ENCODE data around the gene BCORL1.

The BCORL1 gene

GRCh38 chrX:130015181-130015580, 32.7 kb downstream of the BCORL1 start:
- no peak for DNase-seq

GRCh38 chrX:130018143-130018542, 35.7 kb downstream of the BCORL1 start:
- DNase-seq: no peak

- DNase-seq: no peak
Measured at GRCh38 chrX:130020661-130021324, 38.4 kb downstream of the BCORL1 start.

- DNase-seq: peak; percentile 89 to 90
Measured at GRCh38 chrX:130024127-130024526, 41.7 kb downstream of the BCORL1 start.

GRCh38 chrX:130025256-130025655, 42.8 kb downstream of the BCORL1 start:
- no peak for DNase-seq

GRCh38 chrX:130027569-130027968, 45.1 kb downstream of the BCORL1 start:
- DNase-seq: no peak

GRCh38 chrX:130028196-130028595, 45.8 kb downstream of the BCORL1 start:
- peak; percentile 34 to 59 for DNase-seq

GRCh38 chrX:130030826-130031225, 48.4 kb downstream of the BCORL1 start:
- DNase-seq: no peak

- DNase-seq: no peak
Measured at GRCh38 chrX:130032552-130032951, 50.1 kb downstream of the BCORL1 start.

- DNase-seq: no peak
Measured at GRCh38 chrX:130034178-130034577, 51.7 kb downstream of the BCORL1 start.

- DNase-seq: no peak
Measured at GRCh38 chrX:130039847-130040246, 57.4 kb downstream of the BCORL1 start.

GRCh38 chrX:130047416-130047815, 65.0 kb downstream of the BCORL1 start:
- DNase-seq: no peak

- DNase-seq: no peak
Measured at GRCh38 chrX:130048686-130049222, 66.3 kb downstream of the BCORL1 start.

- DNase-seq: no peak
Measured at GRCh38 chrX:130049821-130050220, 67.4 kb downstream of the BCORL1 start.

- DNase-seq: no peak
Measured at GRCh38 chrX:130051176-130051845, 68.9 kb downstream of the BCORL1 start.

- no peak for DNase-seq
Measured at GRCh38 chrX:130053236-130053635, 70.8 kb downstream of the BCORL1 start.

GRCh38 chrX:130055103-130055502, 72.7 kb downstream of the BCORL1 start:
- no peak for DNase-seq

- DNase-seq: no peak
Measured at GRCh38 chrX:130055899-130056298, 73.5 kb downstream of the BCORL1 start.

GRCh38 chrX:130057209-130057608, 74.8 kb downstream of the BCORL1 start:
- no peak for DNase-seq

GRCh38 chrX:130058652-130059051, 76.2 kb downstream of the BCORL1 start:
- DNase-seq: no peak

- DNase-seq: peak; percentile 72 to 84
Measured at GRCh38 chrX:130060122-130061069, 78.0 kb downstream of the BCORL1 start.

GRCh38 chrX:130066975-130067615, 84.7 kb downstream of the BCORL1 start:
- DNase-seq: no peak

Data from CD4-positive, alpha-beta T cell treated with Interferon alpha-2 for 1 hour (primary cell).